HG03280 (cell line): Measurements from ENCODE around the gene PHLDB2.

Experiments
- ATAC-seq: cut with Tn5 transposase; IDR thresholded peaks from one replicate; pipeline ENCODE4 v1.9.1; 2021; ENCODE audit warnings: mild to moderate bottlenecking, moderate library complexity; ENCODE audit not compliant: unreplicated experiment

PHLDB2 gene

GRCh38 chr3:112013784-112014143 is 154.7 kb downstream of the PHLDB2 start:
- ATAC-seq = no peak

- ATAC-seq = no peak
Measured at GRCh38 chr3:112017091-112017490, 158.0 kb downstream of the PHLDB2 start.

GRCh38 chr3:112018712-112019111 is 159.6 kb downstream of the PHLDB2 start:
- ATAC-seq = no peak

- ATAC-seq = no peak
Measured at GRCh38 chr3:112019716-112020115, 160.7 kb downstream of the PHLDB2 start.

GRCh38 chr3:112020674-112021085 is 161.6 kb downstream of the PHLDB2 start:
- ATAC-seq = no peak
